ENCODE measurements around the gene WSCD2. TPM values are rescaled to one million over a fixed set of nuclear protein-coding genes. Genes with fewer than 3 reads are reported as not detected.

WSCD2 gene
- total RNA-seq, 3 donors from 2014 or later: 0.53 to 2.0 (median 0.72) TPM

DNA sequence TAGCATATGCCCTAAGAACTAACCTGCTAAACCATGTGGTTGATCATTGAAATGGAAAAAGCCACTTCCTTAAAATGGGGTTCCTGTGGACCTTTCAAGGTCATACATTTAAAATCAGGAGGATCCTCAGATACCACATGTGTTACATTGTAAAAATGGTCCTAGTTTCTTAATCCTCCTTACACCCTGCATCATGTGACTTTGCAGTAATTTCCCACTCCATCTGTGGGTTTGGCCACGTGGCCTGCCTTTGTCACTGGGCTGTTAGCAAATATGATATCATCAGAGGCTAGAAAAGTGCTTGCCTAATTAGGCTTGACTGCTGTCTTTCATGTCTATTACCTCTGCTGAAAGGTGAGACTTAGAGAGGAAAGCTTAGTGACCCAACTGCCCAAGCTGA, 139.3 kb downstream of the WSCD2 start:
- no peak for ATAC-seq
- intact Hi-C loops (cut with DNase I, micrococcal nuclease): no loop called here
- no peaks in the 10 kb centered on the region for H3K9me3 ChIP-seq
- no peaks in the 10 kb centered on the region for H3K4me1 ChIP-seq (ENCODE audit: low read depth)
- no peak for DNase-seq
- no peak for TF ChIP-seq CTCF (IDR thresholded peaks at IDR 0.05)
- H3K4me3 ChIP-seq: no peak overlapping the region
- H3K36me3 ChIP-seq (ENCODE audit: low read depth): no peaks in the 10 kb centered on the region

DNA sequence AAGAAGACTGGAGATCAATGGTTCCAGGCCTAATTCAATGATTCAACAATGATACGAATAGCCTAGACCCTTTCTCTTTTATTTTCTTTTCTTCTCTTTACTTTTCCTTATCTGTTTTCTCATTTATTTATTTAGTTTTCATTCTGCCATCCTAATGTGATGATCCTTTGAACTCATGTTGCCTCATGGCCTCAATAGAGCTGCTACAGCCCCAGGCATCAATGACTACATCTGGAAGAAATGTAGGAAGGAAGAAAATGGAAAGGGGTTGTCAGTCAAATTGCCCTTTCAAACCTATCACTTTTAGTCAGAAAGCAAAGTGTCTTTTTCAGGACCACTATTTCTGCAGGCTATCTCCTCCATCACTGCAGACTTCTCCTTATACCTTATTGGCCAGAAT, 140.1 kb downstream of the WSCD2 start:
- no peaks in the 10 kb centered on the region for H3K4me1 ChIP-seq (ENCODE audit: low read depth)
- DNase-seq (no peak), ATAC-seq (no peak)
- no peak overlapping the region for H3K4me3 ChIP-seq
- TF ChIP-seq CTCF (IDR thresholded peaks at IDR 0.05): no peak
- no peaks in the 10 kb centered on the region for H3K36me3 ChIP-seq (ENCODE audit: low read depth)
- intact Hi-C loops (cut with DNase I, micrococcal nuclease): no loop called here
- H3K9me3 ChIP-seq: no peaks in the 10 kb centered on the region

DNA sequence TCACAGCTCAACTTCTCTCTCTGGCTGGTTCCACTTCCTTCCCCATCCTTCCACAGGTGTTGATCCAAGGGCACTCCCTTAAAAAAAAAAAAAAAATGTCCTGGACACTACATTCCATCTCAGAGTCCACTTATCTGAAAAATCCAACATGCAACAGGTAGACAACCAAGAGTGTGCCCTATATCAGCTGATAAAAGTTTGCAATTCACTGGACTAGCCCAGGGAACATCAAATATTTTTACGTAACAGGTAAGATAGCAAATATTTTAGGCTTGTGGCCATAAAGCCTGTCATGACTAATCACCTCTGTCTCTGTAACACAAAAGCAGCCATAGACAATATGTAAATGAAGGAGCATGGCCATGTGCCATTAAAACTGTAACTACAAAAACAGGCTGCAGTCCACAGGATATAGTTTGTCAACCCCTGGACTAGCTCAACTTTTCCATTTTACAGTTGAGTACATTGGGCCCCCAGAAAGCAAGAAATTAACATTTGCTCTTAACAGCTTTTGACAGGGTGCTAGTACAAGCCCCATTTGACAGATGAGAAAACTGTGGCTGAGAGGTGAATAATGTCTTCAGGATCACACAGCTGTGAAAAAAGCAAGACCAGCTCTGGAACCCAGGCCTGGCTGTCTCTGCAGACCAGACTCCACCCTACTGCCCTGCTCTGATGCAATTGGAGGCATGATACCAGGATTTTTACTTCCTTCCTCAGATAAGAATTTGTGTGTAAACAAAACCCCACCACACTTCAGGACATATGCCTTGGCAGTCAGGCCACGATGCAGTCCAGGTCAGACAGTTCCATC, 141.2 kb downstream of the WSCD2 start:
- no peak for DNase-seq
- intact Hi-C loops (cut with DNase I, micrococcal nuclease): no loop called here
- Histone ChIP-seq H3K4me3 (no peak overlapping the region), H3K9me3 (no peaks in the 10 kb centered on the region), H3K36me3 (ENCODE audit: low read depth) (no peaks in the 10 kb centered on the region), H3K4me1 (ENCODE audit: low read depth) (no peaks in the 10 kb centered on the region)
- ATAC-seq: no peak
- TF ChIP-seq CTCF (IDR thresholded peaks at IDR 0.05): no peak

DNA sequence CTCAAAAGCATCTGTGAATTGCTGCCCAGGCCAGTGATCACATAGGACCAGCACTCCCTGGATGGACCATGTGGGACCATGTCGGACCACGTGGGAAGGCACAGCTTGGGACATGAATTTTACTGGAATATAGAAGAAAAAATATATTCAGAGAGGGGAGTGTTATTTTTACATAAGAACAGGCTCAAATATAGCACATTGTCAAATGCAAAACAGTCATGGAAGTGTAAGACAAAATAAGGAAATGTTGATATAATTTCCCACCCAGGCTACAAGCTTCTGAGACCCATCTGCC, 141.7 kb downstream of the WSCD2 start:
- DNase-seq (no peak), ATAC-seq (no peak)
- no peaks in the 10 kb centered on the region for H3K4me1 ChIP-seq (ENCODE audit: low read depth)
- no peaks in the 10 kb centered on the region for H3K9me3 ChIP-seq
- TF ChIP-seq CTCF (IDR thresholded peaks at IDR 0.05): no peak
- intact Hi-C loops (cut with DNase I, micrococcal nuclease): no loop called here
- H3K36me3 ChIP-seq (ENCODE audit: low read depth): no peaks in the 10 kb centered on the region
- H3K4me3 ChIP-seq: no peak overlapping the region

DNA sequence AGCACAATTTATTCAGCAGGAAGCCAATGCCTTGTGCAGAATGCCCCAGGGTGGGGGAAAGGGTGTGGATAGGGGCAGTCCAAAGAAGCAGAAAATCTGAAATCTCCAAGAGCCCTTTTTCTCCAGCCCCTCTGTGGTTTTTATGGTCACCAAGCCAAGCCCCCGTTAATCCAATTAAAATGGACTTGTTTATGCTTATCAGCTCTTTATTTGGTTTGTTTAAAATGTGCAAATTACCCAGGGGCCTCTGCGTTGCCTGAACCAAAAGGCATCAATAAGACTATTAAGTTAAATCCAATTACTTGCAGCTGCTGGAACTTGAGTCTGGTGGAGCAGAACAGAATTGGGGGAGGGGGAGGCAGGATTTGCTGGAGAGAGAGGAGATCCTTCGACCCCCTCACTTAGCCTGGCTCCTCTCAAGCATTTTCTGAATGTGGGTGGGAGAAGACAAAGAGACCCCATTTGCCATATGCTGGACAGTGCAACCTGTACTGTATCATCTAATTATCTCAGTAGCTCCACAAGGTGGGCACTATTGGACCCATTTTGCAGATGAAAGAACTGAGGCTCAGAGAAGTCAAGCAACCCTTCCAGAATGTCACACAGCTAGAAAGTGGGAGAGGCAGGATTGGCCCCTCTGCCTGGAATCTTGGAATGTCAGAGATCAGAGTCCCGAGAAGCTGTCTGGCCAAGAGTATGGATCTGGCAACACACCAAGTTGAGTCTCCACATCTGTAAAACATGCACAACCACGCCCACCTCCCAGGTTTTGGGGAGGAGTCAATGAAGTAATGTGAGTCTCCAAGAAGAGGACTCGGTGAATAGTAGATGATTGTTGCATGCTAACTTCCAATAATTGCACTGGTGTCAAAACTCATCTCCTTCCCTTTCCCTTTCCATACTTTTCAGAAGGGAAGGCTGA, 143.1 kb downstream of the WSCD2 start:
- H3K4me3 ChIP-seq: no peak overlapping the region
- intact Hi-C loops (cut with DNase I, micrococcal nuclease): no loop called here
- H3K9me3 ChIP-seq: no peaks in the 10 kb centered on the region
- ATAC-seq (no peak), DNase-seq (no peak)
- no peaks in the 10 kb centered on the region for H3K36me3 ChIP-seq (ENCODE audit: low read depth)
- TF ChIP-seq CTCF (IDR thresholded peaks at IDR 0.05): no peak
- no peaks in the 10 kb centered on the region for H3K4me1 ChIP-seq (ENCODE audit: low read depth)

All from mucosa of descending colon (tissue), 3 donors.